HG03039 (cell line): Measurements from ENCODE around the gene THAP8.
"Not testable (repeated sequence)": the region's sequence is repeated elsewhere in the genome, so short reads cannot be mapped to it uniquely, and the experiment has no call there.

ENCODE experiments used
- ATAC-seq: cut with Tn5 transposase; IDR thresholded peaks from one replicate; pipeline ENCODE4 v1.9.1; 2021; ENCODE audit warnings: mild to moderate bottlenecking, moderate library complexity; ENCODE audit not compliant: unreplicated experiment

Gene THAP8

GRCh38 chr19:36068810-36069499 lies 14.9 kb upstream of the THAP8 start:
- not testable (repeated sequence) for ATAC-seq

- no peak for ATAC-seq
These were observed 13.6 kb upstream of the THAP8 start for GRCh38 chr19:36067681-36068080.

- no peak for ATAC-seq
These were observed 10.7 kb upstream of the THAP8 start for GRCh38 chr19:36064826-36065225.

- ATAC-seq: no peak
These were observed 7.3 kb upstream of the THAP8 start for GRCh38 chr19:36061367-36061766.

- no peak for ATAC-seq
These were observed 6.3 kb upstream of the THAP8 start for GRCh38 chr19:36060430-36060829.

GRCh38 chr19:36059180-36059910 lies 5.3 kb upstream of the THAP8 start:
- ATAC-seq: no peak

- no peak for ATAC-seq
These were observed 4.5 kb upstream of the THAP8 start for GRCh38 chr19:36058481-36059179.

GRCh38 chr19:36054733-36055686 lies 925 bp upstream of the THAP8 start, which contains the start of gene WDR62:
Gene WDR62 (plus strand): TSS chr19:36054897. CDS start chr19:36054972, 75 bp downstream.
- peak; percentile 63 for ATAC-seq

GRCh38 chr19:36051637-36052036 lies 2.4 kb downstream of the THAP8 start:
- ATAC-seq: no peak

- no peak for ATAC-seq
These were observed 2.8 kb downstream of the THAP8 start for GRCh38 chr19:36051236-36051635.

GRCh38 chr19:36049080-36049698 lies 4.9 kb downstream of the THAP8 start:
- no peak for ATAC-seq

GRCh38 chr19:36047835-36048234 lies 6.2 kb downstream of the THAP8 start:
- no peak for ATAC-seq

GRCh38 chr19:36046443-36047050 lies 7.5 kb downstream of the THAP8 start:
- no peak for ATAC-seq

GRCh38 chr19:36043952-36044351 lies 10.1 kb downstream of the THAP8 start:
- ATAC-seq: no peak

- ATAC-seq: no peak
These were observed 12.3 kb downstream of the THAP8 start for GRCh38 chr19:36041831-36042230.

- ATAC-seq: not testable (repeated sequence)
These were observed 13.0 kb downstream of the THAP8 start for GRCh38 chr19:36041092-36041491.

- no peak for ATAC-seq
These were observed 13.6 kb downstream of the THAP8 start for GRCh38 chr19:36040495-36040894.

- ATAC-seq: no peak
These were observed 21.6 kb downstream of the THAP8 start, which contains the start of gene CLIP3 for GRCh38 chr19:36032251-36033104. Gene CLIP3 (minus strand): TSS chr19:36032873. CDS start chr19:36032357, 516 bp downstream.

GRCh38 chr19:36031308-36031707 lies 22.8 kb downstream of the THAP8 start:
- no peak for ATAC-seq
